ENCODE data around the gene GRIN1. TPM values are rescaled to one million over a fixed set of nuclear protein-coding genes. Genes with fewer than 3 reads are reported as not detected.

Gene GRIN1
- total and polyA plus RNA-seq, 4 donors, result 16.2 to 207 (median 146) TPM

DNA sequence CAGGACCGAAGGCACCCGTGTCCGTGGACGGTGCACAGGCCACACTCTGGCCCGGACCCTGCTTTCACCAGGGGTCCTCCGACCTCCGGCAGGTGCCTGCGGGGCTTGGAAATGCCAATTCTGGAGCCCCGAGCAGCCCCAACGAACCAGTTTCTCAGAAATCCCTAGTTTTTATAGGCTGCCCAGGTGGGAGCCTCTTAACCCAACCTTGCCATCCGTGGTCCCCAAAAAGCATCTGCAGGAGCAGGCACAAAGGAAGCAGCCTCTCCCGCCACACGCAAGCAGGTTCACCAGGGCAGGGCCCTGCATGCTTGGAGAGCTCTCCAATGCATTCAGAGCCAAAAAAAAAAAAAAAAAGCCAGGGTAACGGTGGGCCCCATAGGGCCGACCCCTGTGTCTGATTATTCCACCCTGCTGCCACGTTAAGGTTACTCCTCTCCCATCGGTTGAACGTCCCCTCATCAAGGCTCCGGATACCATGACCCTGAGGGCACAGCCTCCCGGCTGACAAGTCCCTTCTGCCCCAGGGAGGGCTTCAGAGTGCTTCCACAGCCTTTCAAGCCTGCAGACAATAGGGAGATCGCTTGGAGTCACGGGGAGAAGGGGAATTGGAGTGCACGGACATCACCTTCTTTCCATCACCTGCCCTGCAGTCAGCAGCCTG is 62.4 kb downstream of the GRIN1 start:
- H3K27ac ChIP-seq (ENCODE audit: low read depth, low read length), result peak overlapping the region; percentile 61
- DNase-seq (ENCODE audit: low read depth in 4 of 6, low spot score in 6 of 6), result no peak
- peaks cover 64% of the 10 kb centered on the region for H3K4me1 ChIP-seq (ENCODE audit: control insufficient read depth, insufficient read depth, low read length)

GRCh38 chr9:137202966-137203365 is 64.0 kb downstream of the GRIN1 start:
- Histone ChIP-seq H3K36me3 (ENCODE audit: control insufficient read depth, insufficient read depth, low read length) (peaks cover 27% of the 10 kb centered on the region), H3K9me3 (ENCODE audit: control insufficient read depth, insufficient read depth, low read length) (no peaks in the 10 kb centered on the region), H3K4me3 (ENCODE audit: low read depth, low read length) (no peak overlapping the region), H3K27me3 (ENCODE audit: control insufficient read depth, insufficient read depth, low read length) (no peaks in the 10 kb centered on the region), H3K4me1 (ENCODE audit: control insufficient read depth, insufficient read depth, low read length) (peaks cover 58% of the 10 kb centered on the region), H3K27ac (ENCODE audit: low read depth, low read length) (no peak overlapping the region)
- WGBS (ENCODE audit: insufficient coverage), result 84% methylated on average over 8 of the region's 8 CpGs
- DNase-seq (ENCODE audit: low read depth in 4 of 6, low spot score in 6 of 6), result no peak

More for the DNA sequence above, 62.4 kb downstream of the GRIN1 start:
- Histone ChIP-seq H3K4me3 (ENCODE audit: low read depth, low read length) (peak overlapping the region; percentile 70), H3K36me3 (ENCODE audit: control insufficient read depth, insufficient read depth, low read length) (peaks cover 39% of the 10 kb centered on the region), H3K27me3 (ENCODE audit: control insufficient read depth, insufficient read depth, low read length) (no peaks in the 10 kb centered on the region), H3K9me3 (ENCODE audit: control insufficient read depth, insufficient read depth, low read length) (no peaks in the 10 kb centered on the region)
- 12% methylated on average over 17 of the region's 23 CpGs for WGBS (ENCODE audit: insufficient coverage)

DNA sequence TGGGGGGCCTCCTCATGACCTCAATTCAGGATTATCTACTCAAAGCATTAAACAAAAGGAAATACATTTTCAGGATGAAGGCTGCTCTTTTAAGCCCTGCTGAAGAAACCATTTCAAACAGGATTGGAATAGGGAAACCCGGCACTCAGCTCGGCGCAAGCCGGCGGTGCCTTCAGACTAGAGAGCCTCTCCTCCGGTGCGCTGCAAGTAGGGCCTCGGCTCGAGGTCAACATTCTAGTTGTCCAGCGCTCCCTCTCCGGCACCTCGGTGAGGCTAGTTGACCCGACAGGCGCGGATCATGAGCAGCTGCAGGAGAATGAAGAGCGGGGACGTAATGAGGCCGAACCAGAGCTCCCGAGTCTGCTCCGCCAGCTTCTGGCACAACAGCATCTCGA is 65.8 kb downstream of the GRIN1 start:
- no peak for DNase-seq (ENCODE audit: low read depth in 4 of 6, low spot score in 6 of 6)
- Histone ChIP-seq H3K4me3 (ENCODE audit: low read depth, low read length) (peak overlapping the region; percentile 76), H3K9me3 (ENCODE audit: control insufficient read depth, insufficient read depth, low read length) (no peaks in the 10 kb centered on the region), H3K27me3 (ENCODE audit: control insufficient read depth, insufficient read depth, low read length) (no peaks in the 10 kb centered on the region), H3K27ac (ENCODE audit: low read depth, low read length) (no peak overlapping the region), H3K36me3 (ENCODE audit: control insufficient read depth, insufficient read depth, low read length) (peaks cover 26% of the 10 kb centered on the region), H3K4me1 (ENCODE audit: control insufficient read depth, insufficient read depth, low read length) (peaks cover 40% of the 10 kb centered on the region)
- WGBS (ENCODE audit: insufficient coverage), result 18% methylated on average over 21 of the region's 21 CpGs

DNA sequence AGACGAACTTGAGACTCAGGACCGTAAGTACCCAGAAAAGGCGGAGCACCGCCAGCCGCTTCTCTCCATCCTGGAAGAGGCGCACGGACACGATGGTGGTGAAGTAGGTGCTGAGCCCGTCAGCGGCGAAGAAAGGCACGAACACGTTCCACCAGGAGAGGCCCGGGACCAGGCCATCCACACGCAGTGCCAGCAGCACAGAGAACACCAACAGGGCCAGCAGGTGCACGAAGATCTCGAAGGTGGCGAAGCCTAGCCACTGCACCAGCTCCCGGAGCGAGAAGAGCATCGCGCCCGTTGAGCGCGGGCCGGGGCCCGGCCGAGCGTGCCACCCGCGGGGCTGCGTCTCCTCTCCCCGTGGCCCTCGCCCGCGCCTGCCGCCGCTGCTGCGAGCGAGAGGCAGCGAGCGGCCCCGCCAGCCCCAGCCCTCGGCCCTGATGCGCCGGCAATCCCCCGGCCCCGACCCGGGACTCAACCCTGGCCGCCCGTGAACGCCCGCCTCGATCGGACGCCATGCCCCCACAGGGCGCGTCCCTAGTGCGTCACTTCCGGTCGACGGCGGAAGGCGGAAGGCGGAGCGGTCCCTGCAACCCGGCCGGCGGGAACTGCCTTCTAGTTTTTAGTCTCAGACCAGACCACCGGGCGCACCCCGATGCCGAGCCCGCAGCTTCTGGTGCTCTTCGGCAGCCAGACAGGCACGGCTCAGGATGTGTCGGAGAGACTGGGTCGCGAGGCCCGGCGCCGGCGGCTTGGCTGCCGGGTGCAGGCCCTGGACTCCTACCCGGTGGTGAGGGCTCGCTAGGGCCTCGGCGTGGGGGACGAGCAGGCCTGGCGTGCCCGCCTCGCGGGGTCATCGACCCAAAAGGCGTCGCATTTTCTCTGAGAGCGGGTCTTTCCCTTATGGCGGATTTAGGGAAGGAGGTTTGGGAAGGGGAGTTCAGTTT is 66.4 kb downstream of the GRIN1 start, which contains the start of the genes NDOR1 and TMEM203:
Gene NDOR1, plus strand, starts transcription at position 575 of the 944 bp plus-strand sequence. Its CDS starts 78 bp downstream, at position 653.
Gene TMEM203, minus strand, starts transcription at position 523 of the 944 bp plus-strand sequence. Its CDS starts 234 bp downstream, at position 289.
- peaks cover 40% of the 10 kb centered on the region for H3K4me1 ChIP-seq (ENCODE audit: control insufficient read depth, insufficient read depth, low read length)
- no peak within 1 kb of the TSS for H3K27ac ChIP-seq (ENCODE audit: low read depth, low read length)
- peak in 5 of 6 donors; percentile 84 to 97 (median 87) for DNase-seq (ENCODE audit: low read depth in 4 of 6, low spot score in 6 of 6)
- H3K27me3 ChIP-seq (ENCODE audit: control insufficient read depth, insufficient read depth, low read length), result no peaks in the 10 kb centered on the region
- under 1% methylated on average over 98 of the region's 98 CpGs for WGBS (ENCODE audit: insufficient coverage)
- no peaks in the 10 kb centered on the region for H3K9me3 ChIP-seq (ENCODE audit: control insufficient read depth, insufficient read depth, low read length)
- H3K36me3 ChIP-seq (ENCODE audit: control insufficient read depth, insufficient read depth, low read length), result peaks cover 32% of the 10 kb centered on the region
- H3K4me3 ChIP-seq (ENCODE audit: low read depth, low read length), result peak within 1 kb of the TSS; percentile 76

GRCh38 chr9:137206602-137207001 is 67.6 kb downstream of the GRIN1 start:
- no peak overlapping the region for H3K4me3 ChIP-seq (ENCODE audit: low read depth, low read length)
- 92% methylated on average over 6 of the region's 7 CpGs for WGBS (ENCODE audit: insufficient coverage)

DNA sequence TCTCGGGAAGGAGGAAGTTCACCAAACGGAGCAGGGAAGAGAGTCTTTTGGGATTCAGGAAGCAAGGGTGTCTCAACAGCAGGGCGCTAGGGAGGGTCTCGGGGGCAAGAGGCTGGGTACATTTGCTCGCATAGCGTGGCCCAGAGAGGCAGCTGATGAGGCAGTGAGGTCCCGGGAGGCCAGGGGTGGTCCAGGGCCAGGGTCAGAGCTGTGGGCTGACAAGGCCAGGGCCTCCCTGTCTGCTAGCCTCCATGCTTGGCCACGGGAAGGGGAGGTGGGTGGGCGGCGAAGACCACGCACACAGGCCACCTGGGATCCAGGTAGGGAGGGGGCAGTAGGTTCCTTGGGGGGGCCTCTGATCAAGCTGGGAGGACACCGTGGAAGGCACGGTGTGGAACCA is 72.6 kb downstream of the GRIN1 start:
- H3K4me1 ChIP-seq (ENCODE audit: control insufficient read depth, insufficient read depth, low read length), result peaks cover 4% of the 10 kb centered on the region
- WGBS (ENCODE audit: insufficient coverage), result 92% methylated on average over 13 of the region's 13 CpGs
- no peak overlapping the region for H3K27ac ChIP-seq (ENCODE audit: low read depth, low read length)
- no peaks in the 10 kb centered on the region for H3K27me3 ChIP-seq (ENCODE audit: control insufficient read depth, insufficient read depth, low read length)
- H3K36me3 ChIP-seq (ENCODE audit: control insufficient read depth, insufficient read depth, low read length), result peaks cover 83% of the 10 kb centered on the region
- H3K9me3 ChIP-seq (ENCODE audit: control insufficient read depth, insufficient read depth, low read length), result no peaks in the 10 kb centered on the region
- DNase-seq (ENCODE audit: low read depth in 4 of 6, low spot score in 6 of 6), result no peak
- H3K4me3 ChIP-seq (ENCODE audit: low read depth, low read length), result no peak overlapping the region

More at GRCh38 chr9:137206602-137207001, 67.6 kb downstream of the GRIN1 start:
- no peak for DNase-seq (ENCODE audit: low read depth in 4 of 6, low spot score in 6 of 6)
- H3K36me3 ChIP-seq (ENCODE audit: control insufficient read depth, insufficient read depth, low read length), result peaks cover 39% of the 10 kb centered on the region
- no peaks in the 10 kb centered on the region for H3K9me3 ChIP-seq (ENCODE audit: control insufficient read depth, insufficient read depth, low read length)
- H3K27ac ChIP-seq (ENCODE audit: low read depth, low read length), result no peak overlapping the region
- peaks cover 32% of the 10 kb centered on the region for H3K4me1 ChIP-seq (ENCODE audit: control insufficient read depth, insufficient read depth, low read length)
- no peaks in the 10 kb centered on the region for H3K27me3 ChIP-seq (ENCODE audit: control insufficient read depth, insufficient read depth, low read length)

DNA sequence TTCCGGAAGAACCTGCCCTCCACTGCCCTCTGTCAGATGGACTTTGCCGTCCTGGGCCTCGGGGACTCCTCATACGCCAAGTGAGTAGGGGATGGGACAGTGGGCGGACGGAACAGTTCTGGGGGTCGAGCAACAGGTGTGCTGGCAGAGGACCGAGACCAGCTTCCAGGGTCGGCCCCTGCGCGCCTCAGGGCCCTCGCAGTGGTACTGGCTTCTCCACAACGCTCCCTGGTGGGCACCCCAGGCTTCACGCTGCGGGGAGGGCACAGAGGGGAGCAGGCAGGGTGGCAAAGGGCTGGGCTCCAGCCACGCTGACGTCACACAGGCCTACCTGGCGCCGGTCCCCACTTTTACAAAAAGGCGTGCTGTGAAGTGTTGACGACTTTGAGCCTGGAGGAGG is 73.6 kb downstream of the GRIN1 start:
- no peaks in the 10 kb centered on the region for H3K27me3 ChIP-seq (ENCODE audit: control insufficient read depth, insufficient read depth, low read length)
- WGBS (ENCODE audit: insufficient coverage), result 88% methylated on average over 20 of the region's 21 CpGs
- no peak for DNase-seq (ENCODE audit: low read depth in 4 of 6, low spot score in 6 of 6)
- H3K4me3 ChIP-seq (ENCODE audit: low read depth, low read length), result no peak overlapping the region
- H3K27ac ChIP-seq (ENCODE audit: low read depth, low read length), result no peak overlapping the region
- peaks cover 93% of the 10 kb centered on the region for H3K36me3 ChIP-seq (ENCODE audit: control insufficient read depth, insufficient read depth, low read length)
- H3K4me1 ChIP-seq (ENCODE audit: control insufficient read depth, insufficient read depth, low read length), result no peaks in the 10 kb centered on the region
- H3K9me3 ChIP-seq (ENCODE audit: control insufficient read depth, insufficient read depth, low read length), result no peaks in the 10 kb centered on the region

DNA sequence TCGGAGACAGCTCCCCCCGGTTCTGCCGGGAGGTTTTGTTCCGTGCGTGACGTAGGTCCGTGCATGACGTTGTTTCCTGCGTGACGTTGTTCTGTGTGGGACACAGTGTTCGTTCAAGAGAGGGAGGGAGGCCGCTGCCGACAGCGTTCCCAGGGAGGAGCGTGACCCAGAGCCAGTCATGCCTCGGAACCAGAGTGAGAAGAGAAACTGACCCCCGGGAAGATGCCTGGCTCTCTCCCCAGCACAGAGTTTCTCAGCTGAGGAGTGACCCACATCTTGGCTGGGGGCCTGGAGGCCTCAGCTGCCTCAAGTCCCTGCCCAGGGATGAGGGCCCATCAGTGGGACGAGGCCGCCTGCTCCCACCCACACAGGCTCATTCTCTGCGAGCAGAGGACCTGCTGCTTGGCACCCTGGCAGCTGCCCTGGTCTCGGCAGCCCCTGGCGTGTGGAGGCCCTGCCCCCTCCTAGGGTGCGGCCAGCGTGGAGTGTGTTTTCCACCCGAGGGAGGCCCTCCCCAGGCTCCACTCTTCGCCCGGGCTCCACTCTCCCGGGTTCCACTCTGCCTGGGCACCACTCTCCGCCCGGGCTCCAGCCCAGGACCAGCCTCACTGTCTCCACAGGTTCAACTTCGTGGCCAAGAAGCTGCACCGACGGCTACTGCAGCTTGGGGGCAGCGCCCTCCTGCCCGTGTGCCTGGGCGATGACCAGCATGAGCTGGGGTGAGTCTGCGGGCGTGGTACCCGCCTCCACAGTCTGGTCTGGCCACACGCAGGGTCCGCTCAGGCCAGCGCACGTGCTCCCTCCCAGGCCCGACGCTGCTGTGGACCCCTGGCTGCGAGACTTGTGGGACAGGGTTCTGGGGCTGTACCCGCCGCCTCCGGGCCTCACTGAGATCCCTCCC is 74.5 kb downstream of the GRIN1 start:
- no peak overlapping the region for H3K27ac ChIP-seq (ENCODE audit: low read depth, low read length)
- WGBS (ENCODE audit: insufficient coverage), result 90% methylated on average over 49 of the region's 49 CpGs
- H3K9me3 ChIP-seq (ENCODE audit: control insufficient read depth, insufficient read depth, low read length), result no peaks in the 10 kb centered on the region

GRCh38 chr9:137214620-137215019 is 75.7 kb downstream of the GRIN1 start:
- WGBS (ENCODE audit: insufficient coverage), result 94% methylated on average over 19 of the region's 19 CpGs
- no peaks in the 10 kb centered on the region for H3K9me3 ChIP-seq (ENCODE audit: control insufficient read depth, insufficient read depth, low read length)
- peaks cover 97% of the 10 kb centered on the region for H3K36me3 ChIP-seq (ENCODE audit: control insufficient read depth, insufficient read depth, low read length)
- H3K27me3 ChIP-seq (ENCODE audit: control insufficient read depth, insufficient read depth, low read length), result no peaks in the 10 kb centered on the region
- no peak overlapping the region for H3K4me3 ChIP-seq (ENCODE audit: low read depth, low read length)
- H3K4me1 ChIP-seq (ENCODE audit: control insufficient read depth, insufficient read depth, low read length), result peaks cover under 1% of the 10 kb centered on the region
- no peak for DNase-seq (ENCODE audit: low read depth in 4 of 6, low spot score in 6 of 6)
- H3K27ac ChIP-seq (ENCODE audit: low read depth, low read length), result no peak overlapping the region

More for the DNA sequence above, 74.5 kb downstream of the GRIN1 start:
- H3K36me3 ChIP-seq (ENCODE audit: control insufficient read depth, insufficient read depth, low read length), result peaks cover 95% of the 10 kb centered on the region
- DNase-seq (ENCODE audit: low read depth in 4 of 6, low spot score in 6 of 6), result no peak
- H3K4me3 ChIP-seq (ENCODE audit: low read depth, low read length), result no peak overlapping the region
- no peaks in the 10 kb centered on the region for H3K4me1 ChIP-seq (ENCODE audit: control insufficient read depth, insufficient read depth, low read length)
- H3K27me3 ChIP-seq (ENCODE audit: control insufficient read depth, insufficient read depth, low read length), result no peaks in the 10 kb centered on the region
